GM23338 (cell line): Measurements from ENCODE around the gene XRCC6.

Experiments used
- CTCF ChIP-seq, 2 experiments: fragments of 200-600 bp in 1 of 2; sonication (generic) in 1 of 2; conservative IDR thresholded peaks; 2 replicates each; pipeline versions ENCODE4 v1.5.1 to v1.6.1; 2016 to 2017; ENCODE audit warnings: antibody characterized with exemption in 2 of 2, low read depth in 2 of 2, mild to moderate bottlenecking in 2 of 2, moderate library complexity in 1 of 2
- EZH2 ChIP-seq: fragments of 200-600 bp; sonication (generic); IDR thresholded peaks from one replicate; pipeline ENCODE4 v1.8.0; 2017; ENCODE audit warnings: antibody characterized with exemption, mild to moderate bottlenecking, low read depth; ENCODE audit not compliant: unreplicated experiment
- POLR2AphosphoS5 ChIP-seq: IDR thresholded peaks from 2 replicates; pipeline ENCODE4 v1.6.1; 2016; ENCODE audit warnings: antibody characterized with exemption, low read depth
- REST ChIP-seq: IDR thresholded peaks from one replicate; pipeline ENCODE4 v1.6.1; 2018; ENCODE audit warnings: antibody characterized with exemption; ENCODE audit not compliant: unreplicated experiment

DNA sequence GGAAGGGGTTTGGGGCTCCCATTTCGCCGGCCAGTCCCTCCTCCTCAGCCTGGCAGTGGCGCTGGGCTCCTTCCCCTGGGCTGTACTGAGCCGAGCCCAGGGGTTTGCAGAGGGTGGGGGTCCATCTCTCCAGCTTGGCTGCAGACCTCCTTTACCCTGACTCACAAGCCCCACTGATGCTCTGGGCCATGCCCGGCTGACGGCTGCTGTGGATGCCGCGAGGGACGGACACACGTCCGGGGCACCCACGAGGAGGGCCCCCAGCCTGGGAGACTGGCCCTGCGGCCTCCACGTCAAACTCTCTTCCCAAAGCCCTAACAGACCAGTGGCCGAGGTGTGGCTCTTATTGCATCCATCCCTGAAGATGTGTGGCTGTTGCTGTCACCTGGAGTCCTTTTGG lies 45.6 kb upstream of the XRCC6 start:
- no peak for TF ChIP-seq POLR2AphosphoS5
- TF ChIP-seq CTCF (conservative IDR thresholded peaks at IDR 0.05; ENCODE audit: low read depth in 2 of 2): no peak
- TF ChIP-seq EZH2: no peak
- TF ChIP-seq REST: no peak
